ENCODE measurements around the gene ME1. TPM values are rescaled to one million over a fixed set of nuclear protein-coding genes. Genes with fewer than 3 reads are reported as not detected.

ME1 gene
- total RNA-seq, 1 experiment from 2014 or later = 5.3 TPM

DNA sequence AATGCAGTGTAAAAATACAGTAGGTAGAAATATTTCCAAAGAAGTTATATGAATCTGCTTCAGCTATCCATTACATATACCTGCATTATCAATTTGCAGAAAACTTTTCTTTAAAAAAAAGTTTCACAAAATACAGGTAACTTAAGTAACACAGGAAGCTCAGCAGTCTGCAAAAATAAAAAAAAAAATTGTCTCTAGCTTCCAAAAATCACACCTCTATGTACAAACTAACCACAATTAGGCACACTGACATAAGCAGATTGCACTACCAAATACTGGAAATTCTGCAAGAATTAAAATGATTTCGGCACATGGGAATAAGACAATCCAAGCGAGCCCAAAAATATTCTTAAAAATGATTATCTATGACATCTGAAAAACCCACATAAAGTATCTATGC lies 41.2 kb downstream of the ME1 start:
- DNase-seq (ENCODE audit: low spot score) = no peak
- Mint-ChIP-seq H3K27ac (no peak overlapping the region), H3K9me3 (no peaks in the 10 kb centered on the region; the same call in 1 of the 2 replicates), H3K27me3 (ENCODE audit: low read depth) (no peaks in the 10 kb centered on the region), H3K4me1 (no peaks in the 10 kb centered on the region), H3K36me3 (no peaks in the 10 kb centered on the region; the same call in 1 of the 2 replicates), H3K4me3 (no peak overlapping the region)
- no peak for ATAC-seq
- no peak for TF ChIP-seq ZNF423 (CRISPR knock-in tag; IDR thresholded peaks at IDR 0.05)
- ChIA-PET CTCF (no interaction called here), POLR2A (no interaction called here)

DNA sequence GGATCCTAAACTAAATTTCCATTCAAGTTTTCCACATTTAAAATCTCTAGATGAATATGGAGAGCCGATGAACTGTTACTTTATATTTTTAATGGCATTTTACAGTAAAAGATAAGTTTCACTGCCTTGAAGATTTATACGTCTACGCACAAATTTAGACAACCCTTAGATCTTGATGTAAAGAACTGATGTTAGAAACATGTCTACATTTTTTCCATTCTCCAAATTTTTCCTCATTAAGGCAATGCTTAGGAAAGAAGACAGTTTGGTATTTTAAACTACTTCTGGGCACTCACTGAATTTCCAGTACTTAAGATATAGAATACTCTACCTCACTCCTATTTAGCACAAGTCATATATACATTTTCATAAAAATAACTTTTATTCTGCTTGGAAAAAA lies 45.4 kb downstream of the ME1 start:
- Mint-ChIP-seq H3K36me3 (no peaks in the 10 kb centered on the region), H3K4me1 (no peaks in the 10 kb centered on the region), H3K27me3 (ENCODE audit: low read depth) (no peaks in the 10 kb centered on the region), H3K4me3 (no peak overlapping the region), H3K9me3 (no peaks in the 10 kb centered on the region), H3K27ac (no peak overlapping the region)
- DNase-seq (ENCODE audit: low spot score) = no peak
- ChIA-PET CTCF (no interaction called here), POLR2A (no interaction called here)
- TF ChIP-seq NFYB (CRISPR knock-in tag; conservative IDR thresholded peaks at IDR 0.05; ENCODE audit: low read depth) (no peak), PRRX2 (CRISPR knock-in tag; IDR thresholded peaks at IDR 0.05) (no peak), CREM (CRISPR knock-in tag; IDR thresholded peaks at IDR 0.05) (no peak), ZNF121 (CRISPR knock-in tag; IDR thresholded peaks at IDR 0.05) (no peak), ZNF138 (CRISPR knock-in tag; conservative IDR thresholded peaks at IDR 0.05) (no peak), EMX1 (CRISPR knock-in tag; IDR thresholded peaks at IDR 0.05) (no peak), SP1 (CRISPR knock-in tag; conservative IDR thresholded peaks at IDR 0.05) (no peak)
- TF ChIP-seq, protein P1, sequence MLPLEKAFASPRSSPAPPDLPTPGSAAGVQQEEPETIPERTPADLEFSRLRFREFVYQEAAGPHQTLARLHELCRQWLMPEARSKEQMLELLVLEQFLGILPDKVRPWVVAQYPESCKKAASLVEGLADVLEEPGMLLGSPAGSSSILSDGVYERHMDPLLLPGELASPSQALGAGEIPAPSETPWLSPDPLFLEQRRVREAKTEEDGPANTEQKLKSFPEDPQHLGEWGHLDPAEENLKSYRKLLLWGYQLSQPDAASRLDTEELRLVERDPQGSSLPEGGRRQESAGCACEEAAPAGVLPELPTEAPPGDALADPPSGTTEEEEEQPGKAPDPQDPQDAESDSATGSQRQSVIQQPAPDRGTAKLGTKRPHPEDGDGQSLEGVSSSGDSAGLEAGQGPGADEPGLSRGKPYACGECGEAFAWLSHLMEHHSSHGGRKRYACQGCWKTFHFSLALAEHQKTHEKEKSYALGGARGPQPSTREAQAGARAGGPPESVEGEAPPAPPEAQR (CRISPR knock-in tag; IDR thresholded peaks at IDR 0.05) = no peak
- TF ChIP-seq, protein P2, sequence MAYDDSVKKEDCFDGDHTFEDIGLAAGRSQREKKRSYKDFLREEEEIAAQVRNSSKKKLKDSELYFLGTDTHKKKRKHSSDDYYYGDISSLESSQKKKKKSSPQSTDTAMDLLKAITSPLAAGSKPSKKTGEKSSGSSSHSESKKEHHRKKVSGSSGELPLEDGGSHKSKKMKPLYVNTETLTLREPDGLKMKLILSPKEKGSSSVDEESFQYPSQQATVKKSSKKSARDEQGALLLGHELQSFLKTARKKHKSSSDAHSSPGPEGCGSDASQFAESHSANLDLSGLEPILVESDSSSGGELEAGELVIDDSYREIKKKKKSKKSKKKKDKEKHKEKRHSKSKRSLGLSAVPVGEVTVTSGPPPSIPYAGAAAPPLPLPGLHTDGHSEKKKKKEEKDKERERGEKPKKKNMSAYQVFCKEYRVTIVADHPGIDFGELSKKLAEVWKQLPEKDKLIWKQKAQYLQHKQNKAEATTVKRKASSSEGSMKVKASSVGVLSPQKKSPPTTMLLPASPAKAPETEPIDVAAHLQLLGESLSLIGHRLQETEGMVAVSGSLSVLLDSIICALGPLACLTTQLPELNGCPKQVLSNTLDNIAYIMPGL (CRISPR knock-in tag; IDR thresholded peaks at IDR 0.05) = no peak
- TF ChIP-seq, protein P3, sequence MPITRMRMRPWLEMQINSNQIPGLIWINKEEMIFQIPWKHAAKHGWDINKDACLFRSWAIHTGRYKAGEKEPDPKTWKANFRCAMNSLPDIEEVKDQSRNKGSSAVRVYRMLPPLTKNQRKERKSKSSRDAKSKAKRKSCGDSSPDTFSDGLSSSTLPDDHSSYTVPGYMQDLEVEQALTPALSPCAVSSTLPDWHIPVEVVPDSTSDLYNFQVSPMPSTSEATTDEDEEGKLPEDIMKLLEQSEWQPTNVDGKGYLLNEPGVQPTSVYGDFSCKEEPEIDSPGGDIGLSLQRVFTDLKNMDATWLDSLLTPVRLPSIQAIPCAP (CRISPR knock-in tag; IDR thresholded peaks at IDR 0.05) = no peak
- TF ChIP-seq, protein P4, sequence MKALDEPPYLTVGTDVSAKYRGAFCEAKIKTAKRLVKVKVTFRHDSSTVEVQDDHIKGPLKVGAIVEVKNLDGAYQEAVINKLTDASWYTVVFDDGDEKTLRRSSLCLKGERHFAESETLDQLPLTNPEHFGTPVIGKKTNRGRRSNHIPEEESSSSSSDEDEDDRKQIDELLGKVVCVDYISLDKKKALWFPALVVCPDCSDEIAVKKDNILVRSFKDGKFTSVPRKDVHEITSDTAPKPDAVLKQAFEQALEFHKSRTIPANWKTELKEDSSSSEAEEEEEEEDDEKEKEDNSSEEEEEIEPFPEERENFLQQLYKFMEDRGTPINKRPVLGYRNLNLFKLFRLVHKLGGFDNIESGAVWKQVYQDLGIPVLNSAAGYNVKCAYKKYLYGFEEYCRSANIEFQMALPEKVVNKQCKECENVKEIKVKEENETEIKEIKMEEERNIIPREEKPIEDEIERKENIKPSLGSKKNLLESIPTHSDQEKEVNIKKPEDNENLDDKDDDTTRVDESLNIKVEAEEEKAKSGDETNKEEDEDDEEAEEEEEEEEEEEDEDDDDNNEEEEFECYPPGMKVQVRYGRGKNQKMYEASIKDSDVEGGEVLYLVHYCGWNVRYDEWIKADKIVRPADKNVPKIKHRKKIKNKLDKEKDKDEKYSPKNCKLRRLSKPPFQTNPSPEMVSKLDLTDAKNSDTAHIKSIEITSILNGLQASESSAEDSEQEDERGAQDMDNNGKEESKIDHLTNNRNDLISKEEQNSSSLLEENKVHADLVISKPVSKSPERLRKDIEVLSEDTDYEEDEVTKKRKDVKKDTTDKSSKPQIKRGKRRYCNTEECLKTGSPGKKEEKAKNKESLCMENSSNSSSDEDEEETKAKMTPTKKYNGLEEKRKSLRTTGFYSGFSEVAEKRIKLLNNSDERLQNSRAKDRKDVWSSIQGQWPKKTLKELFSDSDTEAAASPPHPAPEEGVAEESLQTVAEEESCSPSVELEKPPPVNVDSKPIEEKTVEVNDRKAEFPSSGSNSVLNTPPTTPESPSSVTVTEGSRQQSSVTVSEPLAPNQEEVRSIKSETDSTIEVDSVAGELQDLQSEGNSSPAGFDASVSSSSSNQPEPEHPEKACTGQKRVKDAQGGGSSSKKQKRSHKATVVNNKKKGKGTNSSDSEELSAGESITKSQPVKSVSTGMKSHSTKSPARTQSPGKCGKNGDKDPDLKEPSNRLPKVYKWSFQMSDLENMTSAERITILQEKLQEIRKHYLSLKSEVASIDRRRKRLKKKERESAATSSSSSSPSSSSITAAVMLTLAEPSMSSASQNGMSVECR (CRISPR knock-in tag; IDR thresholded peaks at IDR 0.05; ENCODE audit: borderline replicate concordance) = no peak
- no peak for ATAC-seq

DNA sequence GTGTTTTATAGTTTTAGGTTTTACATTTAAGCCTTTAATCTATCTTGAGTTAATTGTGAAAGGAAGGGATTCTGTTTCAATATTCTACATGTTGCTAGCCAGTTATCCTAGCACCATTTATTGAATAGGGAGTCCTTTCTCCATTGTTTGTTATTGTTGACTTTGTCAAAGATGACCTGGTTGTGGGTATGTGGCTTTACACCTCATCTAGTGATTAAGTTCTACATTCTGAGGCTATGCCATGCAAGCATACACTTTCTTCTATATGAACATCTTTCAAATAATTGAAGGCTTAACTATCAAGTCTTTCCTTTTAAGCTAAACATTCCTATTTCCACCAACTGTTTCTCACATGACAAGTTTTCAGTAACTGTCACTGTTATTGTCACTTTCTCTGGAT lies 46.1 kb downstream of the ME1 start:
- CTCF ChIA-PET = no interaction called here
- POLR2A ChIA-PET = no interaction called here
- Mint-ChIP-seq H3K27ac (no peak overlapping the region), H3K4me1 (no peaks in the 10 kb centered on the region), H3K36me3 (no peaks in the 10 kb centered on the region), H3K27me3 (ENCODE audit: low read depth) (no peaks in the 10 kb centered on the region), H3K4me3 (no peak overlapping the region), H3K9me3 (no peaks in the 10 kb centered on the region)
- DNase-seq (ENCODE audit: low spot score) (no peak), ATAC-seq (no peak)
- TF ChIP-seq SOX15 (CRISPR knock-in tag; IDR thresholded peaks at IDR 0.05) (no peak), GTF2I (CRISPR knock-in tag; conservative IDR thresholded peaks at IDR 0.05) (no peak), ZNF138 (CRISPR knock-in tag; conservative IDR thresholded peaks at IDR 0.05) (no peak)
- TF ChIP-seq, protein P5, sequence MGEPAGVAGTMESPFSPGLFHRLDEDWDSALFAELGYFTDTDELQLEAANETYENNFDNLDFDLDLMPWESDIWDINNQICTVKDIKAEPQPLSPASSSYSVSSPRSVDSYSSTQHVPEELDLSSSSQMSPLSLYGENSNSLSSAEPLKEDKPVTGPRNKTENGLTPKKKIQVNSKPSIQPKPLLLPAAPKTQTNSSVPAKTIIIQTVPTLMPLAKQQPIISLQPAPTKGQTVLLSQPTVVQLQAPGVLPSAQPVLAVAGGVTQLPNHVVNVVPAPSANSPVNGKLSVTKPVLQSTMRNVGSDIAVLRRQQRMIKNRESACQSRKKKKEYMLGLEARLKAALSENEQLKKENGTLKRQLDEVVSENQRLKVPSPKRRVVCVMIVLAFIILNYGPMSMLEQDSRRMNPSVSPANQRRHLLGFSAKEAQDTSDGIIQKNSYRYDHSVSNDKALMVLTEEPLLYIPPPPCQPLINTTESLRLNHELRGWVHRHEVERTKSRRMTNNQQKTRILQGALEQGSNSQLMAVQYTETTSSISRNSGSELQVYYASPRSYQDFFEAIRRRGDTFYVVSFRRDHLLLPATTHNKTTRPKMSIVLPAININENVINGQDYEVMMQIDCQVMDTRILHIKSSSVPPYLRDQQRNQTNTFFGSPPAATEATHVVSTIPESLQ (CRISPR knock-in tag; IDR thresholded peaks at IDR 0.05) = no peak
- TF ChIP-seq, protein P6, sequence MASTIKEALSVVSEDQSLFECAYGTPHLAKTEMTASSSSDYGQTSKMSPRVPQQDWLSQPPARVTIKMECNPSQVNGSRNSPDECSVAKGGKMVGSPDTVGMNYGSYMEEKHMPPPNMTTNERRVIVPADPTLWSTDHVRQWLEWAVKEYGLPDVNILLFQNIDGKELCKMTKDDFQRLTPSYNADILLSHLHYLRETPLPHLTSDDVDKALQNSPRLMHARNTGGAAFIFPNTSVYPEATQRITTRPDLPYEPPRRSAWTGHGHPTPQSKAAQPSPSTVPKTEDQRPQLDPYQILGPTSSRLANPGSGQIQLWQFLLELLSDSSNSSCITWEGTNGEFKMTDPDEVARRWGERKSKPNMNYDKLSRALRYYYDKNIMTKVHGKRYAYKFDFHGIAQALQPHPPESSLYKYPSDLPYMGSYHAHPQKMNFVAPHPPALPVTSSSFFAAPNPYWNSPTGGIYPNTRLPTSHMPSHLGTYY (CRISPR knock-in tag; IDR thresholded peaks at IDR 0.05) = no peak
